GM18951 (cell line): ENCODE measurements around the gene GMDS.

Experiments used
- POLR2A ChIP-seq: IDR thresholded peaks from 4 replicates; pipeline ENCODE4 v1.6.1; 2011; ENCODE audit warnings: mild to moderate bottlenecking; ENCODE audit not compliant: insufficient read length, insufficient read depth; ENCODE audit errors: extremely low read depth
- in situ Hi-C: fragments of 300-500 bp; cut with MboI; formaldehyde crosslinking; loops from one replicate; pipeline ENCODE4 v1.12.0; 2022; ENCODE audit warnings: low sequenced_read_pairs, mixed read lengths, inconsistent platforms; ENCODE audit not compliant: unreplicated experiment

Gene GMDS

DNA sequence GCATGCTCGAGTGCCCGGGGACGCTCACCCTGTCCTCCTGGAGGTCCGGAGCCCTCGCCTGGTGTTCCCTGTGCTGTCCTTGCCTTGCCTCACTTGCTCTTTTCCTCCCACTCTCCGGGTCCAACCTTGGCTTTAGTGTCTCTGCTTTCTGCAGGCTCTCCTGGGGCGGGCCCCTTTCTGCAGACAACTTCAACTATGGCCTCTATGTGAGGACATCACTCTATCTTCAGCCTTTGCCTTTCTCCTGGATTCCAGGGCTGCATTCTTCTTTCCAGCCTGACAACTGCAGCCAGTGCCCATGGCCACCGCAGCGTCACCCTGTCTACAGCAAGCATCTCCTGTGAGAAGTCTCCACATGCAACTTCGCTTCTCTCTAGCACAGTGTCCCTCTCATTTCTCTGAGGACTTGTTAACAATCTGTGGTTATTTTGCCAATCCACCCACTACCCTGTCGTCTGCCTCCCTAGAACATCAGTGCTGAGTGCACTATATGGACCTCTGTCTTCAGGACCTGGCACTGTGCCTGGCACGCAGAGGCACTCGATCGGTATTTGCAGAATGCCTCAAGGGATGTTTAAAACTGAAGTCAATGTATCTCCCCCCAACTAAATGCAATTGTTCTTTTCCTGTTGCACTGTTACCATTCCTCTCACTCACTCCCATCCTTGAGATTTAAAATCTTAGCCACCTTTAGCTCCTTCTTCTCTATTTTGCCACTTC is 599.8 kb downstream of the GMDS start:
- no peak for TF ChIP-seq POLR2A
- in situ Hi-C loops, result no loop called here

DNA sequence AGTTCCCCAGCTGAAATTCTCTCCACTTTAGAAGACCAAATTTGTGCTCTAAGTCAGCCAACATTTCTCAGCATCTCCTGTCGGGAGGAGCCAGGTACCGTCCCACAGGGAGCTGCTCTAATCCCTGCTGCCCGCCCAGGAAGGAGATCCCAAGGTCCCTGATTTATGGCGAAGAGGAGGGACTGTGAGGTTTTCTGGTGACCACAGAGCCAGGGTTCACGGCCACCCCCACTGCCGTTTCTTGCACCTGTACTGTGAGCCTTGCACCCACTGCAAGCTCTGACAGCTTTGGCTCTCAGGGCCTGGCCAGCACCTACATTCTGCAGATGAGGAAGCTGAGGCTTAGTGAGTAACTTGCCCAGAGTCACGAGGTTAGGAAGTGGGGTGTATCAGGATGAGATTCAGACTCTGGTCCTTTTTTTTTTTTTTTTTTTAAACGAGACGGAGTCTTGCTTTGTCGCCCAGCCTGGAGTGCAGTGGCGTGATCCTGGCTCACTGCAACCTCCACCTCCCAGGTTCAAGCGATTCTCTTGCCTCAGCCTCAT is 600.8 kb downstream of the GMDS start:
- no peak for TF ChIP-seq POLR2A
- in situ Hi-C loops, result no loop called here

DNA sequence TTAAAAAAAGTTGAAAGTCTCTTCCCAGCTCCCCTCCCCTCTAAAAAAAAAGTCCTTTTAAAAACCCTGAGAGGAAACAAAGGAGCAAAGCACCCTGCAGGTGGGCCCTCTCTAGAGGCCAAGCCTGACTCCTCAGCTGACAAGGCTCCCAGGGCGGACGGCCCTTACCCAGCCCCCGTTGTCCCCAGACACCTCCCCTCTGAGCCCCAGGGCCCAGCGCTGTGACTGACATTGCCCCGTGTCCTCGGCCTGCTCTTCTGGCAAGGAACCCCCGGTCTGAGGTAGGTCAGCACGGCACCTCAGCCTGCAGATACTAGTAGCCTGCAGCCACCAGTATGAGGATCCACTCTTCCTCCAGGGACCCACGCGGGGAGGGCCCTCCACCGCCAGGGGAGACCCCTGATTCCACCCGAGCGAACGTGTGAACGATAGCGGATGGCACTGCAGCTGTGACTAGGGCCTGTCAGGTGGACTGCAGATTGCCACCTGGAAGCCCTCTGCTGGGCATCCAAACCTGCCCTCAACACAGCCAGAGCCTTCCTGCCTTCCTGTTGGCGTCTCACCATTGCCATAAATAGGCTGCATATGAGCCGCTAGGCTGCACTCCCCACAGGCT is 601.5 kb downstream of the GMDS start:
- TF ChIP-seq POLR2A, result no peak
- in situ Hi-C loops, result no loop called here

DNA sequence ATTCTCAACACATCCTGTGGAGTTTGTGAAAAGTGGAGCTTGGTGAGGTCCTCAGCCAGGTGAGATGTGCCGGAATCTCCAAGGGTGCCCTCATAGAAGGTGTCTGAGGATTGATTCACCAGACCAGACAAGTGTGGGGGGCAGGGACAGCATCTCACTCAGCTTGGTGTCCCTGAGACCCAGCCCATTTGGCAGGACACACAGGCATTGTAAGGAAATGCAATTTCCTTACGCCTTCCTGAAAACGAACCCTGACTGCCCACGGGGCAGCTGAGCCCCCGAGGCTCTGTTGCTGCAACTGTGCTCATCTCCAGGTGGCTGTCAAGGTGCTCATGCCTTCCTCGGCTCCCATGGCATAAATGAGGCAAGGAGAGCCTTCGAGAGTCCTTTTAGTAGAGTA is 602.3 kb downstream of the GMDS start:
- in situ Hi-C loops, result no loop called here
- TF ChIP-seq POLR2A, result no peak

DNA sequence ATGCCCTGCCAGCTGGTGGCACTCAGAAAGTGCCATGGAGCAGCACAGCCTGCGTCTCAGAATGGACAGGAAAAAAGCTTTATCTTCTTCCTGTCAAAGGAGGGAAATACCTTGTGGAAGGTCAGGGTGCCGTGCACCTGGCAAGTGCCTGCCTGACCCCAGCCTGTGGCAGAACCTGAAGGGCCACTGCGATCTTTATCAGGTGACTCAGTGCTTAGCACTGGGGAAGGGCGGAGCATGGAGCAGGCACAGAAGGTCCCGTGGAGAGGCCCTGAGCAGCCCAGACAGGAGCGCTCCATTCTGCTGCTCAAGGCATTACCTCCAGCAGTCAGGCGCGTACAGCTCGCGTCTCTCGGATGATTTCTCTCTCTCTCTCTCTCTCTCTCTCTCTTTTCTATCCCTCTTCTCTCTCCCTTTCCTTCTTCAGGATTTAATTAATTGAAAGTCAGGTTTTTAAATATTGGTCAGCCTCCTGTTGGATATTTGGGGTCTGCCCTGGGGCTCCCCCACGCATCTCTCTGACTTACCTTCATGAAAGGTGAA is 604.0 kb downstream of the GMDS start:
- TF ChIP-seq POLR2A, result no peak
- in situ Hi-C loops, result no loop called here

DNA sequence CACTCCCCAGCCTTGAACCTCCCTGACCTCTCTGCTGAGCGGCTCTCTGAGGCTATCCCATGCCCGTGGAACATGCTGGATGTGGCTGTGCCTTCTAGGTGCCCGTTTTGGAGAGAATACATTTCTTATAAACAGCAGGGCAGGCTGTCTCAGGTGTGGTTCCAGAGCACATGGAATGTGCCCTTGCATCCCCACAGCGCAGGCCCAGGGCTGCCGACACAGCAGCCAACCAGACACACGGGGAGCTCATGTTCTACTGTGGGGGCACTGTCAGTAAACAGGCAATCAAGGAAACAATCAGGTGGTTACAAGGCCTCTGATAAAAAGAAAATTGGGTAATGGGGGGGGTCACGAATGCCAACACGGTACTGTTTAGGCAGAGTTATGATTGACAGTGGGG is 604.9 kb downstream of the GMDS start:
- TF ChIP-seq POLR2A, result no peak
- in situ Hi-C loops, result no loop called here

DNA sequence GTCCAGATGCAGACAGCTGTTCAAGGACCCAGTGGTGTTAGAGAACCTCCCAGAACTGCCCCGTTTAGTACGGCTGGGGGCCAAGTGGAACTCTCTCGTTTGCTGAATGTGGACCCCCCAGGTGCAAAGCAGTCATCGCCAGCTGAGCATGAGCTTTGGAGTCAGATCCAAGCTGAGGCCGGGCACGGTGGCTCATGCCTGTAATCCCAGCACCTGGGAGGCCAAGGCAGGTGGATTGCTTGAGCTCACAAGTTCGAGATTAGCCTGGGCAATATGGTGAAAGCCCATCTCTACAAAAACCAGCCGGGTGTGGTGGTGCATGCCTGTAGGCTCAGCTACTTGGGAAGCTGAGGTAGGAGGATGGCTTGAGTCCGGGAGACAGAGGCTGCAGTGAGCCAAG is 606.0 kb downstream of the GMDS start:
- TF ChIP-seq POLR2A, result no peak
- in situ Hi-C loops, result no loop called here

DNA sequence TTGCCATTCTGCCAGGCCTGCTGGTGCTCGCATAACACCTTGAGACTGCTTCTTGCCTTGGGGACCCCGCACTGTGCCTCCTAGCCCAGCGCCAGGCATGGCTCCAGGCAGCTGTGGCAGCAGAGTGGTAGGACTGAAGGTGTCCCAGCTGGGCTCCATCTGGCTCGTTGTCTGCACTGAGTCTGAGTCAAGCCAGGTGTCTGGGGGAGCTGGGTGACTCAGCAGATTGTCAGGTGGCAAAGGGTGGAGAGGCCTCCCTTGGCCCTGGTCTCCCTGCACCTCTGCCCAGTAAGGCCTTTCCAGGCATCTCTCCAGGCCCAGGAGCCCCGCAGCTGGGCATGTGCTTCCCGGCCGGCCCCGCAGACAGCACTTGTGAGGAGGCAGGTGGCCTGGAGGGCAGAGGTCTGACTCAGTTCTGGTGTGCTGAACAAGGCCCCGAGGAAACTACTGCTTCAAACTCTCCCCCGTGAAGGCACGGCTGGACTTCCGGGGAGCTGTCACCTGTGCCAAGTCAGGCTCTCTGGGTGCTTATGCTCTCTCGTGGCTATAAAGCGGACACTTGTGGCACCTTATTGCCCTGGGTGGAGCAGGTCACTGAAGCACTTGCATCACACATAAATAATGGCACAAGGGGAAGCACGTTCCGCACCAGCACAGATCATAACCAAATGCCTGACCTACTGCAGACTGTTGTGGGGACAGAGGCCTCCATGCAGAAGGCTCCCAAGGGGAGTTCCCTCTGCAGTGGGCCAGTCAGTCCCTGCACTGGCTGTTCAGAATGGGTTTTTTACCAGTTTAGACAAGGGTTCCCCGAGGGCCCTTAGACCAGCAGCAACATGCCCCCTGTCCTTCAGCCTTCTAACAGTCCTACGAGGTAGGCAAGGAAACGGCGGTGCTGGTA is 608.2 kb downstream of the GMDS start:
- no peak for TF ChIP-seq POLR2A
- in situ Hi-C loops, result no loop called here

DNA sequence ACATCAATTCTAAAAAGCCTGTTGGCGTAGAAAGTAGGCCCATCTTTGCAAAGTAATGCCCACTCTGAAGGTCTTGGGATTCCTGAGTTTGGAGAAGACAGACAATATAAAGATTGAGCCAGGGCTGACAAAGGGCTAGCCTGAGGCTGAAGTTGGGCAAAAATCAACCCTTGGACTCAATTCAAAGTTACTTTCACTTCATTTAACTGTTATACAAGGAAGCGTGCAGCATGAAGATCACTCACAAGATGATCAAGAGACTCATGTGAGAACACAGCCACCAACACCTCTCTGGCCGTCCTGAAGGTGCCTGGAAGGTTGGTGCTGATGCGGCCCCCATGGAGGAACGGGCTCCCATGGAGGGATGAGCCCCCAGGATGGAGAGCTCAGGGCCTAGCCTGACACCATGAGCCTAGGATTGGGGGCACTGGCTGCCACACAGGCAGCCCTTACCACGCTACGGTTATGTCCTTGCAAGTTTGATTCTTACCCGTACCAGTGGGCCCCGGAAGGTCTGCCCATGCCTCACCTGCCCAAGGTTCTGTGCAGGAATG is 609.1 kb downstream of the GMDS start:
- in situ Hi-C loops, result no loop called here
- TF ChIP-seq POLR2A, result no peak

DNA sequence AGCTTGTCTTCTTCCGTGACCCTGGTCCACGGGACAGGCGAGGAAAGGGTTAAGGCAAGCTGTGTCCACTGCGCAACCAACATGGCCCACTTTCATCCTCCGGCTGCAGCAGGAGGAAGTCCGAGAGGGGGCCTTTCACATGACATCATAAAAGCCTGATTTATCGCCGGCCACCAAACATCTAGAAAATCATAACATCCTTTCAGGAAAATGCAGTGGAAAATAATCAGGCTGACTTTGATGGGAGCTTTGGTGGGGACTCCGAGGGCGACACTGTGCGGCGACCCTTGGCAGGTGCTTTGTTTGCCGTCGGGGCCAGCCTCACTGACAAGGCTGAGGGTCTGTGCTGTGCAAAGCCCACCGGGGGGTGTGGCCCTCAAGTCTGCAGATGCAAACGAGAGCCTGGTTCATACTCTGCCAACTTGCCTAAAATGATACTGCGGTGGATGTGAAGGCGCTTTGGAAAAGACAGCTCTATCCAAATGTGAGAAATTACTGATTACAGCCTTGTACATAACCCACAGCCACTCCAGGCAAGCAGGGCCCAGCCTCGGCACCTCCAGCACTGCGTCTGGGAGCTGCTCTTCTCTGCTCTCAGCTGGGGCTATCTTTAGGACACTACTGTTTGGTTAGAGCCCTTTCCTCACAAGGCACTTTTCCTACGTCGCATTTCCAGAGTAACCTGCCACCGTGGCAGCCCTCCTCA is 609.9 kb downstream of the GMDS start:
- TF ChIP-seq POLR2A, result no peak
- in situ Hi-C loops, result no loop called here

DNA sequence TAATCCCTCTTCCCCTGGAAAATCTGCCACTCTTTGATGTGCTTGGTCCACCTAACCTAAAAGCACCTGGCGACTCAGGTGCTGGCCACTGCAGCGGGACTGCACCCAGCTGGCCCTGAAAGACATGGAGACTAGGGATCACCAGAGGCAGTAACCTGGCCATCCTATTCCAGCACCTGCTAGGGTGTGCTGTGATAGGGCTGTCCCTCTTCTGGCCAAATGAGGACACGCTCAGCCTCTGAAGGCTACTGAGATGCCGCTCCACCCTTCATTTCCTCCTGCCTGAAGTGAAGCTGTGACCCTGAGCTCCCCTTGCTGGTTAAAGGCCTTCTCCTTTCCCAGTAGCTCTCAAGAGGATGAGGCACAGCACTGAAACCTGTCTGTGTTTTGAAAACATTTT is 611.3 kb downstream of the GMDS start:
- TF ChIP-seq POLR2A, result no peak
- in situ Hi-C loops, result no loop called here

DNA sequence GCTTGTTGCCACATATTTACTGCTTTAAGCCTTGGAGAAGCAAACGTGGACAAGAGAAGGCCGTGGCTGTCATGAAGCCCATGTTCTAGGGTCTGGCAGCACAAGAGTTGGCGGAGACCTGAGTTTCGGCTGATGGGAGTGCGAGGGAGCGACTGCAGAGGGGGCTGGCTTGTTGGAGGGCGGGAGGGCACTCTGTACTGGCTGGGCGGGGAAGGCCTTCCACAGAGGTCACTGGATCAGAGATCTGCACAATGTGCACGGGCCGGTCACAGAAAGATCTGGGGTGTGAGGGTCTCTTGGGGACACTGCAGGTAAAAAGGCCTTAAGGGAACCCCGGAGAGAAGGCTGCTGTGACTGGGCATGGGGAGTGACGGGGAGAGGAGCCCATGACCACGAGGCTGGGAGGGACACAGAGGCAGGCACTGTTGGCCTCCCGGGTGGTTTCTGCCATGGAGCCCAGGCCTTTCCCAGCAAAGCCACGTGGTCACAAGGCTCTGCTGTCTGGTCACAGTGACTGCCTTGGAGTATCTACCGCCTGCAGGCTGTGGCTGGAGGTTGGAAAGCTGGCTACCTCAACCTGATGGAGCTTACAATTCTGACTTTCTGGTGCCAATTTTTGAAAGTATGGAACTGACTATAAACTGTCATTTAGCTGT is 611.9 kb downstream of the GMDS start:
- TF ChIP-seq POLR2A, result no peak
- in situ Hi-C loops, result no loop called here
